GM19099 (cell line): Measurements from ENCODE around the gene OR10A2.

Source experiments
- POLR2A ChIP-seq: IDR thresholded peaks from 3 replicates; pipeline ENCODE4 v1.6.1; 2011; ENCODE audit warnings: low read depth; ENCODE audit not compliant: insufficient read length; ENCODE audit errors: extremely low read depth

The OR10A2 gene

GRCh38 chr11:6864438-6864837 is 1.6 kb downstream of the OR10A2 start:
- TF ChIP-seq POLR2A = no peak

- TF ChIP-seq POLR2A = no peak
Observed at GRCh38 chr11:6871278-6871677, 8.4 kb downstream of the OR10A2 start.

- no peak for TF ChIP-seq POLR2A
Observed at GRCh38 chr11:6875761-6876160, 12.9 kb downstream of the OR10A2 start.

- TF ChIP-seq POLR2A = no peak
Observed at GRCh38 chr11:6876325-6876724, 13.5 kb downstream of the OR10A2 start, which contains the start of gene OR10A4. TSS of gene OR10A4 (plus strand) at chr11:6876625. CDS start at chr11:6876648, 23 bp downstream.

GRCh38 chr11:6876914-6877313 is 14.1 kb downstream of the OR10A2 start:
- no peak for TF ChIP-seq POLR2A

GRCh38 chr11:6882751-6883150 is 19.9 kb downstream of the OR10A2 start:
- TF ChIP-seq POLR2A = no peak

GRCh38 chr11:6888830-6889229 is 26.0 kb downstream of the OR10A2 start:
- TF ChIP-seq POLR2A = no peak

GRCh38 chr11:6889835-6890234 is 27.0 kb downstream of the OR10A2 start:
- no peak for TF ChIP-seq POLR2A

- no peak for TF ChIP-seq POLR2A
Observed at GRCh38 chr11:6892400-6892799, 29.5 kb downstream of the OR10A2 start, which contains the start of gene OR2D2. TSS of gene OR2D2 (minus strand) at chr11:6892500. CDS start at chr11:6892500, 0 bp downstream.

- no peak for TF ChIP-seq POLR2A
Observed at GRCh38 chr11:6894097-6894496, 31.2 kb downstream of the OR10A2 start.

- no peak for TF ChIP-seq POLR2A
Observed at GRCh38 chr11:6895010-6895409, 32.2 kb downstream of the OR10A2 start.

GRCh38 chr11:6898911-6899310 is 36.1 kb downstream of the OR10A2 start:
- TF ChIP-seq POLR2A = no peak

GRCh38 chr11:6900327-6900999 is 37.6 kb downstream of the OR10A2 start:
- TF ChIP-seq POLR2A = no peak

- no peak for TF ChIP-seq POLR2A
Observed at GRCh38 chr11:6911378-6911777, 48.5 kb downstream of the OR10A2 start.

GRCh38 chr11:6911948-6912347 is 49.1 kb downstream of the OR10A2 start:
- TF ChIP-seq POLR2A = no peak

- TF ChIP-seq POLR2A = no peak
Observed at GRCh38 chr11:6919698-6920097, 56.8 kb downstream of the OR10A2 start.

- no peak for TF ChIP-seq POLR2A
Observed at GRCh38 chr11:6920702-6921101, 57.8 kb downstream of the OR10A2 start, which contains the start of gene OR2D3. TSS of gene OR2D3 (plus strand) at chr11:6921002. CDS start at chr11:6921002, 0 bp downstream.
